Measurements from ENCODE around the gene PTPN1. TPM values are rescaled to one million over a fixed set of nuclear protein-coding genes. Genes with fewer than 3 reads are reported as not detected.

Gene PTPN1
- total RNA-seq, 1 experiment from 2014 or later, result 30.8 TPM

DNA sequence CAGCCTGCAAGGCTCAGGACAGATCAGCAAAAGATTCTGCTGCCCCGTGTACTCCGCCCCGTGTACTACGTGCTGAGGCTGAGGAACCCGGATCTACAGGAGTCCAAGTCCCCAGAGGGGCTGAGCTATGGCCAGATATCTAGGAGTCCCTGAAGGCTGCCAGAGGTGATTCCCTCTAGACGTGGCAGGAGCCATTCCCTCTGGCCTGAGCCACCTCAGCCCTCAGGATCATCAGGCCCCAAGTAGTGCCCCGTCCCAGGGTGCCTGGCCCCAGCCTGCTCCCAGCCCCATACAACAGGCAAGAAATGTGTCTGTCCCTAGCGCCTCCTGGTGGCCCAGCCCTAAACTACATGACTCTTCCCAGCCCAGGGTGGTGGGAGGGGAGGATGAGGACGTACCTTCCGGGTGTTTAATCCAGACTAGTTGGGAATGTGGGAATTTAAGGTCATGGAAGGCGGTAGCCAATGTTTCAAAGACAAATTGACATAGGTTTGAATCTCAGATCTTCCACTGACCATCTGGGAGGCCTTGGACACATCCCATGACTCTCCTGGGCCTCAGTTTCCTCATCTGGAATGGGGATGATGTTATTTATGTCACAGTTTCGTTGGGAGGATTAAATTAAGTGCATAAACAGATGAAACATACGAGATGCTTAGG is 49.4 kb upstream of the PTPN1 start:
- no peak overlapping the region for H4K5ac ChIP-seq (ENCODE audit: insufficient read length, low read depth, low read length)
- TF ChIP-seq, protein P1, sequence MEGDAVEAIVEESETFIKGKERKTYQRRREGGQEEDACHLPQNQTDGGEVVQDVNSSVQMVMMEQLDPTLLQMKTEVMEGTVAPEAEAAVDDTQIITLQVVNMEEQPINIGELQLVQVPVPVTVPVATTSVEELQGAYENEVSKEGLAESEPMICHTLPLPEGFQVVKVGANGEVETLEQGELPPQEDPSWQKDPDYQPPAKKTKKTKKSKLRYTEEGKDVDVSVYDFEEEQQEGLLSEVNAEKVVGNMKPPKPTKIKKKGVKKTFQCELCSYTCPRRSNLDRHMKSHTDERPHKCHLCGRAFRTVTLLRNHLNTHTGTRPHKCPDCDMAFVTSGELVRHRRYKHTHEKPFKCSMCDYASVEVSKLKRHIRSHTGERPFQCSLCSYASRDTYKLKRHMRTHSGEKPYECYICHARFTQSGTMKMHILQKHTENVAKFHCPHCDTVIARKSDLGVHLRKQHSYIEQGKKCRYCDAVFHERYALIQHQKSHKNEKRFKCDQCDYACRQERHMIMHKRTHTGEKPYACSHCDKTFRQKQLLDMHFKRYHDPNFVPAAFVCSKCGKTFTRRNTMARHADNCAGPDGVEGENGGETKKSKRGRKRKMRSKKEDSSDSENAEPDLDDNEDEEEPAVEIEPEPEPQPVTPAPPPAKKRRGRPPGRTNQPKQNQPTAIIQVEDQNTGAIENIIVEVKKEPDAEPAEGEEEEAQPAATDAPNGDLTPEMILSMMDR (conservative IDR thresholded peaks at IDR 0.05), result peak; percentile 93
- no peak overlapping the region for H3K23ac ChIP-seq (ENCODE audit: insufficient read length, low read depth, low read length)
- H3K18ac ChIP-seq (ENCODE audit: insufficient read length, low read depth, low read length), result no peak overlapping the region
- DNase-seq, result peak; percentile 93
- H3K27ac ChIP-seq (ENCODE audit: insufficient read length, low read depth, low read length), result no peak overlapping the region
- H2AK5ac ChIP-seq (ENCODE audit: insufficient read length, low read length), result no peak overlapping the region
- no peak overlapping the region for H3K56ac ChIP-seq (ENCODE audit: insufficient read length, low read depth, low read length)
- H2BK120ac ChIP-seq (ENCODE audit: low read depth, low read length, poor library complexity, severe bottlenecking), result no peak overlapping the region
- H3K79me1 ChIP-seq (ENCODE audit: insufficient read depth, low read depth, low read length, poor library complexity, severe bottlenecking), result no peaks in the 10 kb centered on the region
- no peaks in the 10 kb centered on the region for H3K27me3 ChIP-seq (ENCODE audit: insufficient read depth, low read length)
- no peak overlapping the region for H3T11ph ChIP-seq (ENCODE audit: low read length)
- no peaks in the 10 kb centered on the region; the same call in 1 of the 2 replicates for H3K27me3 Mint-ChIP-seq (ENCODE audit: low read depth)
- no peak overlapping the region for H2BK15ac ChIP-seq (ENCODE audit: low read depth, low read length)
- peaks cover 18 to 25% of the 10 kb centered on the region in 2 experiments for H3K4me1 Mint-ChIP-seq
- no peaks in the 10 kb centered on the region; the same call in 1 of the 2 replicates for H3K4me1 ChIP-seq (ENCODE audit: insufficient read depth, low read length)
- no peaks in the 10 kb centered on the region; a peak in 1 of 7 replicates for H3K36me3 Mint-ChIP-seq (ENCODE audit: insufficient read depth in 1 of 3, low read depth in 3 of 3)
- H2AFZ ChIP-seq (ENCODE audit: low read length), result no peak overlapping the region
- H3K27ac Mint-ChIP-seq, result no peak overlapping the region; a peak in 1 of 7 replicates
- no peak overlapping the region for H4K8ac ChIP-seq (replicated peaks; ENCODE audit: insufficient read length, low read depth, low read length)
- no peaks in the 10 kb centered on the region for H3K9me3 Mint-ChIP-seq
- no peak overlapping the region for H2BK5ac ChIP-seq (ENCODE audit: insufficient read length, low read length)
- H3K4me3 Mint-ChIP-seq, result no peak overlapping the region
- H3K4me2 ChIP-seq (ENCODE audit: insufficient read depth, insufficient read length, low read length), result no peak overlapping the region
- H3K79me2 ChIP-seq (ENCODE audit: insufficient read depth, low read length), result no peaks in the 10 kb centered on the region
- no peaks in the 10 kb centered on the region for H3K23me2 ChIP-seq (ENCODE audit: insufficient read length, low read depth, low read length, poor library complexity, severe bottlenecking)
- H3K4ac ChIP-seq (ENCODE audit: low read depth, low read length), result no peak overlapping the region
- no peak overlapping the region for H3K14ac ChIP-seq (ENCODE audit: insufficient read depth, low read length)
- no peaks in the 10 kb centered on the region for H4K20me1 ChIP-seq (ENCODE audit: control insufficient read depth, insufficient read depth, insufficient read length)
- H3K9me3 ChIP-seq (ENCODE audit: control insufficient read depth, low read depth, low read length), result no peaks in the 10 kb centered on the region
- no peak overlapping the region for H4K91ac ChIP-seq (ENCODE audit: insufficient read length, low read depth, low read length)
- H3K9ac ChIP-seq (ENCODE audit: extremely low read depth, insufficient read length, low read length), result no peak overlapping the region
- WGBS (ENCODE audit: extremely low coverage, insufficient read length, low lambda C conversion rate), result no CpG with 5 or more reads among the region's 13 CpGs
- H2BK12ac ChIP-seq (ENCODE audit: insufficient read length, low read depth, low read length), result no peak overlapping the region
- no peak overlapping the region for H2BK20ac ChIP-seq (ENCODE audit: low read depth, low read length, poor library complexity, severe bottlenecking)
